Measurements from ENCODE around the gene NTPCR.

GRCh38 chr1:233019083-233019482 is 68.7 kb downstream of the NTPCR start:
- TF ChIP-seq ZNF146 (tag by site-specific recombination; IDR thresholded peaks at IDR 0.05): no peak
- TF ChIP-seq ZNF140 (tag by site-specific recombination; IDR thresholded peaks at IDR 0.05): no peak
- TF ChIP-seq REST (tag by site-specific recombination; IDR thresholded peaks at IDR 0.05): no peak
- no peak for TF ChIP-seq CTCF (tag by site-specific recombination; IDR thresholded peaks at IDR 0.05)
- TF ChIP-seq TRIM28 (IDR thresholded peaks at IDR 0.05; ENCODE audit: borderline replicate concordance, low read length): no peak
- no peak for TF ChIP-seq ZSCAN18 (tag by site-specific recombination; IDR thresholded peaks at IDR 0.05)
- no peak for TF ChIP-seq REPIN1 (tag by site-specific recombination; IDR thresholded peaks at IDR 0.05; ENCODE audit: low read depth)
- no peak for TF ChIP-seq ZNF24 (tag by site-specific recombination; IDR thresholded peaks at IDR 0.05)
- no peak for TF ChIP-seq ZBTB10 (tag by site-specific recombination; IDR thresholded peaks at IDR 0.05)
- TF ChIP-seq IKZF3 (tag by site-specific recombination; IDR thresholded peaks at IDR 0.05): no peak
- TF ChIP-seq ZNF521 (tag by site-specific recombination; IDR thresholded peaks at IDR 0.05): no peak
- no peak for TF ChIP-seq ZNF274 (IDR thresholded peaks at IDR 0.05; ENCODE audit: low read length)
- TF ChIP-seq ZNF274 (tag by site-specific recombination; IDR thresholded peaks at IDR 0.05; ENCODE audit: borderline replicate concordance): no peak

Measured in HEK293 (cell line).